ENCODE measurements around the gene AMDHD1.

Gene AMDHD1

GRCh38 chr12:95976416-95976832 is 33.3 kb downstream of the AMDHD1 start:
- Histone ChIP-seq H3K4me2 (ENCODE audit: low read length) (no peak overlapping the region), H3K23ac (ENCODE audit: low read length) (no peak overlapping the region), H3K79me2 (ENCODE audit: control insufficient read depth, insufficient read depth, low read length, poor library complexity) (no peaks in the 10 kb centered on the region), H2AK5ac (ENCODE audit: low read length) (no peak overlapping the region), H3K18ac (ENCODE audit: low read length) (no peak overlapping the region), H3K27me3 (ENCODE audit: insufficient read depth, low read length) (no peaks in the 10 kb centered on the region), H4K8ac (ENCODE audit: low read depth, low read length) (no peak overlapping the region), H3K14ac (ENCODE audit: low read length) (no peak overlapping the region), H2AFZ (ENCODE audit: insufficient read depth, low read length, poor library complexity) (no peak overlapping the region), H3K79me1 (ENCODE audit: low read length) (peaks cover 2% of the 10 kb centered on the region), H3K9ac (ENCODE audit: low read length) (no peak overlapping the region), H3K36me3 (ENCODE audit: control insufficient read depth in 1 of 2, insufficient read depth in 2 of 2, low read length in 2 of 2) (no peaks in the 10 kb centered on the region), H2BK12ac (ENCODE audit: low read length) (no peak overlapping the region), H3K4me1 (ENCODE audit: control insufficient read depth in 1 of 2, insufficient read depth in 2 of 2, low read length in 2 of 2) (peaks cover 16 to 17% of the 10 kb centered on the region in 2 experiments), H3K9me3 (ENCODE audit: insufficient read depth, low read depth, low read length) (no peaks in the 10 kb centered on the region), H2BK120ac (ENCODE audit: insufficient read depth, low read length, poor library complexity) (no peak overlapping the region), H3K4me3 (ENCODE audit: low read depth, low read length) (no peak overlapping the region), H3K4ac (ENCODE audit: low read depth, low read length) (no peak overlapping the region), H4K91ac (ENCODE audit: low read depth, low read length) (no peak overlapping the region), H3K27ac (ENCODE audit: low read depth, low read length) (no peak overlapping the region), H2BK5ac (ENCODE audit: low read depth, low read length, poor library complexity) (no peak overlapping the region), H4K12ac (ENCODE audit: low read depth, low read length) (no peak overlapping the region)
- no CpG with 5 or more reads among the region's 8 CpGs for WGBS (ENCODE audit: extremely low coverage, insufficient coverage, insufficient read length)
- DNase-seq, result peak in 1 of 2 donors; percentile 49

GRCh38 chr12:95977764-95978305 is 34.7 kb downstream of the AMDHD1 start:
- Histone ChIP-seq H2BK120ac (ENCODE audit: insufficient read depth, low read length, poor library complexity) (no peak overlapping the region), H3K36me3 (ENCODE audit: control insufficient read depth in 1 of 2, insufficient read depth in 2 of 2, low read length in 2 of 2) (no peaks in the 10 kb centered on the region), H4K12ac (ENCODE audit: low read depth, low read length) (no peak overlapping the region), H3K79me1 (ENCODE audit: low read length) (no peaks in the 10 kb centered on the region), H3K4me2 (ENCODE audit: low read length) (no peak overlapping the region), H3K27ac (ENCODE audit: low read depth, low read length) (no peak overlapping the region), H2AFZ (ENCODE audit: insufficient read depth, low read length, poor library complexity) (no peak overlapping the region), H3K14ac (ENCODE audit: low read length) (no peak overlapping the region), H3K9ac (ENCODE audit: low read length) (no peak overlapping the region), H3K4me3 (ENCODE audit: low read depth, low read length) (no peak overlapping the region), H3K4ac (ENCODE audit: low read depth, low read length) (no peak overlapping the region), H3K4me1 (ENCODE audit: control insufficient read depth in 1 of 2, insufficient read depth in 2 of 2, low read length in 2 of 2) (peaks cover 7 to 9% of the 10 kb centered on the region in 2 experiments), H2BK12ac (ENCODE audit: low read length) (no peak overlapping the region), H4K8ac (ENCODE audit: low read depth, low read length) (no peak overlapping the region), H2BK5ac (ENCODE audit: low read depth, low read length, poor library complexity) (no peak overlapping the region), H3K18ac (ENCODE audit: low read length) (no peak overlapping the region), H3K23ac (ENCODE audit: low read length) (no peak overlapping the region), H3K27me3 (ENCODE audit: insufficient read depth, low read length) (no peaks in the 10 kb centered on the region), H2AK5ac (ENCODE audit: low read length) (no peak overlapping the region), H3K79me2 (ENCODE audit: control insufficient read depth, insufficient read depth, low read length, poor library complexity) (no peaks in the 10 kb centered on the region), H3K9me3 (ENCODE audit: insufficient read depth, low read depth, low read length) (no peaks in the 10 kb centered on the region), H4K91ac (ENCODE audit: low read depth, low read length) (no peak overlapping the region)
- no CpG with 5 or more reads among the region's 11 CpGs for WGBS (ENCODE audit: extremely low coverage, insufficient coverage, insufficient read length)
- no peak for DNase-seq

GRCh38 chr12:95978351-95978750 is 35.2 kb downstream of the AMDHD1 start:
- DNase-seq, result no peak
- Histone ChIP-seq H3K9me3 (ENCODE audit: insufficient read depth, low read depth, low read length) (no peaks in the 10 kb centered on the region), H3K36me3 (ENCODE audit: control insufficient read depth in 1 of 2, insufficient read depth in 2 of 2, low read length in 2 of 2) (no peaks in the 10 kb centered on the region), H2BK12ac (ENCODE audit: low read length) (no peak overlapping the region), H4K12ac (ENCODE audit: low read depth, low read length) (no peak overlapping the region), H3K79me1 (ENCODE audit: low read length) (no peaks in the 10 kb centered on the region), H3K14ac (ENCODE audit: low read length) (no peak overlapping the region), H3K4ac (ENCODE audit: low read depth, low read length) (no peak overlapping the region), H4K8ac (ENCODE audit: low read depth, low read length) (no peak overlapping the region), H3K79me2 (ENCODE audit: control insufficient read depth, insufficient read depth, low read length, poor library complexity) (no peaks in the 10 kb centered on the region), H2AK5ac (ENCODE audit: low read length) (no peak overlapping the region), H3K4me3 (ENCODE audit: low read depth, low read length) (no peak overlapping the region), H3K4me1 (ENCODE audit: control insufficient read depth in 1 of 2, insufficient read depth in 2 of 2, low read length in 2 of 2) (peaks cover 4 to 6% of the 10 kb centered on the region in 2 experiments), H3K27me3 (ENCODE audit: insufficient read depth, low read length) (no peaks in the 10 kb centered on the region), H3K18ac (ENCODE audit: low read length) (no peak overlapping the region), H3K4me2 (ENCODE audit: low read length) (no peak overlapping the region), H2BK120ac (ENCODE audit: insufficient read depth, low read length, poor library complexity) (no peak overlapping the region), H2BK5ac (ENCODE audit: low read depth, low read length, poor library complexity) (no peak overlapping the region), H4K91ac (ENCODE audit: low read depth, low read length) (no peak overlapping the region), H3K23ac (ENCODE audit: low read length) (no peak overlapping the region), H3K9ac (ENCODE audit: low read length) (no peak overlapping the region), H3K27ac (ENCODE audit: low read depth, low read length) (no peak overlapping the region), H2AFZ (ENCODE audit: insufficient read depth, low read length, poor library complexity) (no peak overlapping the region)
- WGBS (ENCODE audit: extremely low coverage, insufficient coverage, insufficient read length), result no CpG with 5 or more reads among the region's 5 CpGs

- Histone ChIP-seq H3K4me2 (ENCODE audit: low read length) (no peak overlapping the region), H3K23ac (ENCODE audit: low read length) (no peak overlapping the region), H2BK12ac (ENCODE audit: low read length) (no peak overlapping the region), H3K9me3 (ENCODE audit: insufficient read depth, low read depth, low read length) (no peaks in the 10 kb centered on the region), H4K8ac (ENCODE audit: low read depth, low read length) (no peak overlapping the region), H2AFZ (ENCODE audit: insufficient read depth, low read length, poor library complexity) (no peak overlapping the region), H3K79me2 (ENCODE audit: control insufficient read depth, insufficient read depth, low read length, poor library complexity) (no peaks in the 10 kb centered on the region), H3K9ac (ENCODE audit: low read length) (no peak overlapping the region), H3K27ac (ENCODE audit: low read depth, low read length) (no peak overlapping the region), H3K79me1 (ENCODE audit: low read length) (no peaks in the 10 kb centered on the region), H2BK5ac (ENCODE audit: low read depth, low read length, poor library complexity) (no peak overlapping the region), H3K18ac (ENCODE audit: low read length) (no peak overlapping the region), H3K4me1 (ENCODE audit: control insufficient read depth in 1 of 2, insufficient read depth in 2 of 2, low read length in 2 of 2) (peaks cover 4 to 6% of the 10 kb centered on the region in 2 experiments), H4K12ac (ENCODE audit: low read depth, low read length) (no peak overlapping the region), H4K91ac (ENCODE audit: low read depth, low read length) (no peak overlapping the region), H2AK5ac (ENCODE audit: low read length) (no peak overlapping the region), H3K4me3 (ENCODE audit: low read depth, low read length) (no peak overlapping the region), H3K14ac (ENCODE audit: low read length) (no peak overlapping the region), H2BK120ac (ENCODE audit: insufficient read depth, low read length, poor library complexity) (no peak overlapping the region), H3K36me3 (ENCODE audit: control insufficient read depth in 1 of 2, insufficient read depth in 2 of 2, low read length in 2 of 2) (no peaks in the 10 kb centered on the region), H3K27me3 (ENCODE audit: insufficient read depth, low read length) (no peaks in the 10 kb centered on the region), H3K4ac (ENCODE audit: low read depth, low read length) (no peak overlapping the region)
- no peak for DNase-seq
- no CpG with 5 or more reads among the region's 3 CpGs for WGBS (ENCODE audit: extremely low coverage, insufficient coverage, insufficient read length)
Measured at GRCh38 chr12:95978774-95979173, 35.6 kb downstream of the AMDHD1 start.
